A673 (cell line): ENCODE results near the gene NMNAT1. TPM values are rescaled to one million over a fixed set of nuclear protein-coding genes. Genes with fewer than 3 reads are reported as not detected.
A peak's percentile ranks its signal among the peaks of the same experiment; 100 is the strongest.

Source experiments
- BruUV-seq: library from RNA; stranded (reverse); fragments of 400-500 nt; replicated peaks from 2 replicates; lab custom pipeline; 2021; lab: Mats Ljungman, UMichigan
- CTCF ChIA-PET: fragments of 300-600 bp; sonication (Branson Sonifier 250); formaldehyde crosslinking; loops from one replicate; lab custom pipeline; 2022; ENCODE audit warnings: antibody characterized with exemption; lab: Charles Lee
- POLR2A ChIA-PET: fragments of 300-600 bp; sonication (Branson Sonifier 250); formaldehyde crosslinking; loops from one replicate; lab custom pipeline; 2022; ENCODE audit warnings: antibody characterized with exemption; ENCODE audit not compliant: low non-redundant PET; lab: Charles Lee
- DNase-seq: peaks from one replicate; pipeline ENCODE4 v3.0.0-alpha.2; 2015; ENCODE audit warnings: low spot score
- H3K27ac ChIP-seq: fragments of 200-600 bp; sonication (generic); 2 replicates; pipeline ENCODE4 v1.5.1; 2016; ENCODE audit warnings: mixed run types, low read depth, mild to moderate bottlenecking, mixed read lengths, antibody characterized with exemption, low read length; ENCODE audit not compliant: poor library complexity, severe bottlenecking
- H3K27me3 ChIP-seq: fragments of 200-600 bp; sonication (generic); replicated peaks from 2 replicates; pipeline ENCODE4 v1.6.1; 2017; ENCODE audit warnings: mixed run types, low read depth, mild to moderate bottlenecking, mixed read lengths, antibody characterized with exemption, low read length; ENCODE audit not compliant: insufficient read depth, poor library complexity
- H3K36me3 ChIP-seq: fragments of 200-600 bp; sonication (generic); 2 replicates; pipeline ENCODE4 v1.6.1; 2016; ENCODE audit warnings: mixed run types, mild to moderate bottlenecking, mixed read lengths, antibody characterized with exemption, low read length; ENCODE audit not compliant: insufficient read depth, poor library complexity, severe bottlenecking
- H3K4me1 ChIP-seq: fragments of 200-600 bp; sonication (generic); 2 replicates; pipeline ENCODE4 v1.6.1; 2017; ENCODE audit warnings: mixed run types, mild to moderate bottlenecking, mixed read lengths, antibody characterized with exemption, low read length; ENCODE audit not compliant: insufficient read depth, poor library complexity, severe bottlenecking
- H3K4me3 ChIP-seq: fragments of 200-600 bp; sonication (generic); 2 replicates; pipeline ENCODE4 v1.5.1; 2016; ENCODE audit warnings: low read depth, mixed run types, mild to moderate bottlenecking, mixed read lengths, low read length; ENCODE audit not compliant: poor library complexity, severe bottlenecking
- H3K9me3 ChIP-seq: fragments of 200-600 bp; sonication (generic); 2 replicates; pipeline ENCODE4 v1.6.1; 2016; ENCODE audit warnings: mixed run types, low read depth, mild to moderate bottlenecking, mixed read lengths, antibody characterized with exemption, low read length; ENCODE audit not compliant: poor library complexity, severe bottlenecking
- EZH2 ChIP-seq: fragments of 200-600 bp; sonication (generic); IDR thresholded peaks from 2 replicates; pipeline ENCODE4 v1.6.1; 2017; ENCODE audit warnings: borderline replicate concordance, low read depth, mild to moderate bottlenecking, mixed read lengths, antibody characterized with exemption, low read length; ENCODE audit not compliant: poor library complexity, severe bottlenecking
- intact Hi-C: fragments of 100-400 bp; cut with micrococcal nuclease; formaldehyde crosslinking; loops from one replicate; pipeline ENCODE4 v1.10.0; 2022; ENCODE audit not compliant: unreplicated experiment
- total RNA-seq: library from RNA; stranded (reverse); gene quantifications from 2 replicates; pipeline ENCODE4 v1.2.3, GENCODE V29; 2021
- TF ChIP-seq, protein P1 (sequence below): fragments of 300-800, 200-600 bp; sonication (generic); conservative IDR thresholded peaks from 2 replicates; pipeline ENCODE4 v1.5.1; 2017; ENCODE audit warnings: low read depth, mild to moderate bottlenecking, antibody characterized with exemption, low read length, moderate library complexity, mixed read lengths

Gene NMNAT1
- total RNA-seq, 1 experiment from 2014 or later: 4.5 TPM

- peak; percentile 51 for DNase-seq
- Histone ChIP-seq H3K27me3 (no peaks in the 10 kb centered on the region), H3K27ac (no peak overlapping the region), H3K4me3 (no peak overlapping the region), H3K36me3 (no peaks in the 10 kb centered on the region), H3K4me1 (peaks cover 4% of the 10 kb centered on the region), H3K9me3 (no peaks in the 10 kb centered on the region)
- intact Hi-C loops: no loop called here
- no TSS peak for BruUV-seq
- no peak for TF ChIP-seq EZH2
- TF ChIP-seq, protein P1, sequence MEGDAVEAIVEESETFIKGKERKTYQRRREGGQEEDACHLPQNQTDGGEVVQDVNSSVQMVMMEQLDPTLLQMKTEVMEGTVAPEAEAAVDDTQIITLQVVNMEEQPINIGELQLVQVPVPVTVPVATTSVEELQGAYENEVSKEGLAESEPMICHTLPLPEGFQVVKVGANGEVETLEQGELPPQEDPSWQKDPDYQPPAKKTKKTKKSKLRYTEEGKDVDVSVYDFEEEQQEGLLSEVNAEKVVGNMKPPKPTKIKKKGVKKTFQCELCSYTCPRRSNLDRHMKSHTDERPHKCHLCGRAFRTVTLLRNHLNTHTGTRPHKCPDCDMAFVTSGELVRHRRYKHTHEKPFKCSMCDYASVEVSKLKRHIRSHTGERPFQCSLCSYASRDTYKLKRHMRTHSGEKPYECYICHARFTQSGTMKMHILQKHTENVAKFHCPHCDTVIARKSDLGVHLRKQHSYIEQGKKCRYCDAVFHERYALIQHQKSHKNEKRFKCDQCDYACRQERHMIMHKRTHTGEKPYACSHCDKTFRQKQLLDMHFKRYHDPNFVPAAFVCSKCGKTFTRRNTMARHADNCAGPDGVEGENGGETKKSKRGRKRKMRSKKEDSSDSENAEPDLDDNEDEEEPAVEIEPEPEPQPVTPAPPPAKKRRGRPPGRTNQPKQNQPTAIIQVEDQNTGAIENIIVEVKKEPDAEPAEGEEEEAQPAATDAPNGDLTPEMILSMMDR: no peak
- CTCF ChIA-PET: no interaction called here
- POLR2A ChIA-PET: no interaction called here
Measured at GRCh38 chr1:10007169-10007568, 63.9 kb downstream of the NMNAT1 start.

DNA sequence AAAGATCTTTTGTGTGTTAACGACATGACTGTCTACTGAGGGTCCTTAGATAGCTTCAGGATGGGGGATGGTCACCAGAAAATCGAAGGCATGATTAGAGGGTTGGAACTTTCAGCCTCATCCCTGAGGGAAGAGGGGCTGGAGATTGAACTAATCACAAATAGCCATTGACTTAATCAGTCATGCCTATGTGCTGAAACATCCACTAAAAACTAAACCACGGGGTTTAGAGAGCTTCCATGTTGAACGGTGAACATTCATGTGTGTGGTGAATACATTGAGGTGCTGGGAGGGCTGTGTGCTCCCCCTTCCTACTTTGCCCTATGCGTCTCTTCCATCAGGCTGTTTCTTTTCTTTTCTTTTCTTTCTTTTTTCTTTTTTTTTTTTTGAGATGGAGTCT is 70.7 kb downstream of the NMNAT1 start:
- ChIA-PET POLR2A (no interaction called here), CTCF (no interaction called here)
- Histone ChIP-seq H3K4me1 (no peaks in the 10 kb centered on the region), H3K27ac (no peak overlapping the region), H3K36me3 (no peaks in the 10 kb centered on the region), H3K27me3 (no peaks in the 10 kb centered on the region), H3K4me3 (no peak overlapping the region), H3K9me3 (no peaks in the 10 kb centered on the region)
- intact Hi-C loops: no loop called here
- BruUV-seq: no TSS peak
- no peak for TF ChIP-seq EZH2
- TF ChIP-seq, protein P1: no peak
- no peak for DNase-seq

GRCh38 chr1:10019561-10019960 is 76.3 kb downstream of the NMNAT1 start:
- CTCF ChIA-PET: no interaction called here
- intact Hi-C loops: no loop called here
- Histone ChIP-seq H3K27me3 (no peaks in the 10 kb centered on the region), H3K4me3 (no peak overlapping the region), H3K9me3 (no peaks in the 10 kb centered on the region), H3K4me1 (no peaks in the 10 kb centered on the region), H3K36me3 (no peaks in the 10 kb centered on the region), H3K27ac (no peak overlapping the region)
- POLR2A ChIA-PET: interaction anchor here (0.7 kb wide), 1 partner anchor 20 kb away, joined by 6 read pairs; no protein-coding TSS in a partner anchor
- no peak for TF ChIP-seq EZH2
- TF ChIP-seq, protein P1: no peak
- no TSS peak for BruUV-seq
- no peak for DNase-seq
